ENCODE results near the gene DOCK10.

DNA sequence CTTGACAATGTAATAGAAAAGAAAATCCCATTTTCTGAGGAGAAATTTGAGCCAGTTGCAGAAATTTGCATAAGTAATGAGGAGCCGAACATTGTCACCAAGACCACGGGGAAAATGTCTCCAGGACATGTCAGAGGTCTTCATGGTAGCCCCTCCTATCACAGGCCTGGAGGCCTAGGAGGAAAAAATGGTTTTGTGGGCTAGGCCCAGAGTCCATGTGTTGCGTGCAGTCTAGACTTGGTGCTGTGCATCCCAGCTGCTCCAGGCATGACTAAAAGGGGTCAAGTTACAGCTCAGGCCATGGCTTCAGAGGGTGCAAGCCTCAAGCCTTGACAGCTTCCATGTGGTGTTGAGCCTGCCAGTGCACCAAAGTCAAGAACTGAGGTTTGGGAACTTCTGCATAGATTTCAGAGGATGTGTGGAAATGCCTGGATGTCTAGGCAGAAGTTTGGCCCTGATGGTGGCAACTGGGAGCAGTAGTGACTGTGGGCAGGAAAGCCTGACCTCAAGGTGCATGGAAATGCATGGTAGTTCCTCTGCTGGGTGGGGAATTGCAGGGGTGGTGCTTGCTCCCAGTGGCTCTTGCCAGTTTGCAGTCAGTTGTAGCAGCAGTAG, 284.2 kb downstream of the DOCK10 start:
- TF ChIP-seq ZSCAN29 (IDR thresholded peaks at IDR 0.05) (no peak), SIN3A (IDR thresholded peaks at IDR 0.05; ENCODE audit: low read depth, low read length) (no peak), CTCF (IDR thresholded peaks at IDR 0.05 in 2 of 3, conservative IDR thresholded peaks at IDR 0.05 in 1 of 3; ENCODE audit: control insufficient read depth in 2 of 3, extremely low read depth in 1 of 3, insufficient read depth in 1 of 3, low read depth in 3 of 3, low read length in 3 of 3) (no peak)
